ENCODE measurements around the gene GABBR1.

- TF ChIP-seq, protein P1, sequence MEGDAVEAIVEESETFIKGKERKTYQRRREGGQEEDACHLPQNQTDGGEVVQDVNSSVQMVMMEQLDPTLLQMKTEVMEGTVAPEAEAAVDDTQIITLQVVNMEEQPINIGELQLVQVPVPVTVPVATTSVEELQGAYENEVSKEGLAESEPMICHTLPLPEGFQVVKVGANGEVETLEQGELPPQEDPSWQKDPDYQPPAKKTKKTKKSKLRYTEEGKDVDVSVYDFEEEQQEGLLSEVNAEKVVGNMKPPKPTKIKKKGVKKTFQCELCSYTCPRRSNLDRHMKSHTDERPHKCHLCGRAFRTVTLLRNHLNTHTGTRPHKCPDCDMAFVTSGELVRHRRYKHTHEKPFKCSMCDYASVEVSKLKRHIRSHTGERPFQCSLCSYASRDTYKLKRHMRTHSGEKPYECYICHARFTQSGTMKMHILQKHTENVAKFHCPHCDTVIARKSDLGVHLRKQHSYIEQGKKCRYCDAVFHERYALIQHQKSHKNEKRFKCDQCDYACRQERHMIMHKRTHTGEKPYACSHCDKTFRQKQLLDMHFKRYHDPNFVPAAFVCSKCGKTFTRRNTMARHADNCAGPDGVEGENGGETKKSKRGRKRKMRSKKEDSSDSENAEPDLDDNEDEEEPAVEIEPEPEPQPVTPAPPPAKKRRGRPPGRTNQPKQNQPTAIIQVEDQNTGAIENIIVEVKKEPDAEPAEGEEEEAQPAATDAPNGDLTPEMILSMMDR (IDR thresholded peaks at IDR 0.05; ENCODE audit: low read depth, low read length) = no peak
- no peak for TF ChIP-seq EZH2phosphoT487 (IDR thresholded peaks at IDR 0.05; ENCODE audit: low read depth)
These were observed 103.0 kb downstream of the GABBR1 start for GRCh38 chr6:29529956-29530355.
